ENCODE measurements around the gene NCS1. TPM values are rescaled to one million over a fixed set of nuclear protein-coding genes. Genes with fewer than 3 reads are reported as not detected.

Gene NCS1
- total RNA-seq, 1 experiment from 2014 or later: 18.2 TPM

DNA sequence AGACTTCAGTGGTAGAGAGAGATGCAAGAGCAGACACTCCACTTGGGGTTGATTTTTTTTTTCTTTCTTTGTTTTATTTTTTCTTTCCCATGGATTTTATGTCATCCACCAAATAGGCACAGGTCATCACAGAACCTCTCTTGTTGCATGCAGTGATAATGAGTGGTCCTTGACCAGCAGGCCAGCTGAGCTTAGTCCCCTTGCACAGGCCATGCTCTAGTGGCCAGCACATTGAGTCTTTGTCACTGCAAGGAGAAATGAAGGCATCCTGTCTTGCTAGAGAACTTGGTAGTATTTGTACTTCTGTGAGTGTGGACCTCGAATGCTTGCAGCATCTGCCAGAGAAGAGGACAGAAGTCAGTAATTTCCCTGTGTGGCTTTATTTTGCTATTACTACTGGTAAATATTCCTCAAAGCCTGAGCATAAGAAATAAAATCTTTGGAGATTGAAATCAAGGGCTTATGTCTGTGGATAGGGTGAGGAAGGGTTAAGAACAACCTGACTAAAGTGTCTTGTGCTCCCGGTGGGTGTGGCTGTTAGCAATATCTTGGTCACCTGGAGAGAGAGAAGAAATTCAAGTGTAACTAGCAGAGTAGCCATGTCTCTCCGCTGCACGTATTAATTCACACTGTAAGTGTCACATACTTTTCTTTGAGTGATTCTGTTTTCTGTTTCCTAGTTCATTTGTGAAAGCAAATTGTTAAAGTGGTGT, 45.3 kb upstream of the NCS1 start:
- Histone ChIP-seq H3K4me1 (no peaks in the 10 kb centered on the region), H3K9me3 (no peaks in the 10 kb centered on the region), H3K36me3 (ENCODE audit: control insufficient read depth, insufficient read depth, low read length) (no peaks in the 10 kb centered on the region), H3K27me3 (replicated peaks; ENCODE audit: control insufficient read depth, insufficient read depth, low read length) (no peaks in the 10 kb centered on the region), H3K4me3 (ENCODE audit: low read depth, low read length) (no peak overlapping the region)
- DNase-seq: no peak
- TF ChIP-seq, protein P1, sequence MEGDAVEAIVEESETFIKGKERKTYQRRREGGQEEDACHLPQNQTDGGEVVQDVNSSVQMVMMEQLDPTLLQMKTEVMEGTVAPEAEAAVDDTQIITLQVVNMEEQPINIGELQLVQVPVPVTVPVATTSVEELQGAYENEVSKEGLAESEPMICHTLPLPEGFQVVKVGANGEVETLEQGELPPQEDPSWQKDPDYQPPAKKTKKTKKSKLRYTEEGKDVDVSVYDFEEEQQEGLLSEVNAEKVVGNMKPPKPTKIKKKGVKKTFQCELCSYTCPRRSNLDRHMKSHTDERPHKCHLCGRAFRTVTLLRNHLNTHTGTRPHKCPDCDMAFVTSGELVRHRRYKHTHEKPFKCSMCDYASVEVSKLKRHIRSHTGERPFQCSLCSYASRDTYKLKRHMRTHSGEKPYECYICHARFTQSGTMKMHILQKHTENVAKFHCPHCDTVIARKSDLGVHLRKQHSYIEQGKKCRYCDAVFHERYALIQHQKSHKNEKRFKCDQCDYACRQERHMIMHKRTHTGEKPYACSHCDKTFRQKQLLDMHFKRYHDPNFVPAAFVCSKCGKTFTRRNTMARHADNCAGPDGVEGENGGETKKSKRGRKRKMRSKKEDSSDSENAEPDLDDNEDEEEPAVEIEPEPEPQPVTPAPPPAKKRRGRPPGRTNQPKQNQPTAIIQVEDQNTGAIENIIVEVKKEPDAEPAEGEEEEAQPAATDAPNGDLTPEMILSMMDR (IDR thresholded peaks at IDR 0.05; ENCODE audit: insufficient read depth in 1 of 2, low read depth in 1 of 2, low read length in 1 of 2, severe bottlenecking in 1 of 2, unreplicated experiment in 1 of 2): no peak
- POLR2A ChIA-PET: no interaction called here
- CTCF ChIA-PET: interaction anchor here (0.7 kb wide), 1 partner anchor 367 kb away, joined by 4 read pairs; no protein-coding TSS in a partner anchor
- Mint-ChIP-seq H3K27me3 (ENCODE audit: insufficient read depth, unreplicated experiment) (no peaks in the 10 kb centered on the region), H3K4me3 (ENCODE audit: unreplicated experiment) (no peak overlapping the region), H3K9me3 (ENCODE audit: unreplicated experiment) (no peaks in the 10 kb centered on the region), H3K4me1 (ENCODE audit: low read depth, unreplicated experiment) (no peaks in the 10 kb centered on the region), H3K36me3 (ENCODE audit: insufficient read depth, unreplicated experiment) (peaks cover 57% of the 10 kb centered on the region), H3K27ac (ENCODE audit: unreplicated experiment) (no peak overlapping the region)
- intact Hi-C loops (cut with micrococcal nuclease; ENCODE audit: unreplicated experiment): no loop called here
- BruUV-seq (replicated peaks): no TSS peak

DNA sequence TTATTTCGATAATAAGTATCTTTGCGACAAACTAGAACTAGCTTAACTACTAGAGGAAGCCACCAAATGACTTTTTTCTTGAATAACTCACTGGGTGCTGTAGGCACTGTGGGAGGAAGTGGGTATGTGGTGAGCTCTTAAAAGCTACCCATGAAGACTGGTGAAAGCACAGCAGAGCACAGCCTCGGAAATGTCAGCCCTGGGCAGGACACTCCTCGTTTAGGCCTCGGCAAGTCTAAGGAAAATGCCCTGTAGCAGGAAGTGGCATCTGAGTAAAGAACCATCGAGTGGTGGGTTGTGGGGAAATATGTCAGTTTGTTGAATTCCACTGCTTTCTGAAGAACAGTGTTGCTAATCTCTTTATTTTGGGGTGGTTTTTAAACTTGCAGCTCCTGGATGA, 44.0 kb upstream of the NCS1 start:
- peaks cover 46% of the 10 kb centered on the region for H3K36me3 Mint-ChIP-seq (ENCODE audit: insufficient read depth, unreplicated experiment)
- no TSS peak for BruUV-seq (replicated peaks)
- Histone ChIP-seq H3K4me1 (no peaks in the 10 kb centered on the region), H3K36me3 (ENCODE audit: control insufficient read depth, insufficient read depth, low read length) (no peaks in the 10 kb centered on the region), H3K9me3 (no peaks in the 10 kb centered on the region), H3K4me3 (ENCODE audit: low read depth, low read length) (no peak overlapping the region), H3K27me3 (replicated peaks; ENCODE audit: control insufficient read depth, insufficient read depth, low read length) (no peaks in the 10 kb centered on the region)
- H3K9me3 Mint-ChIP-seq (ENCODE audit: unreplicated experiment): no peaks in the 10 kb centered on the region
- TF ChIP-seq, protein P1 (IDR thresholded peaks at IDR 0.05; ENCODE audit: insufficient read depth in 1 of 2, low read depth in 1 of 2, low read length in 1 of 2, severe bottlenecking in 1 of 2, unreplicated experiment in 1 of 2): no peak
- DNase-seq: no peak
- no peaks in the 10 kb centered on the region for H3K27me3 Mint-ChIP-seq (ENCODE audit: insufficient read depth, unreplicated experiment)
- H3K4me3 Mint-ChIP-seq (ENCODE audit: unreplicated experiment): no peak overlapping the region
- CTCF ChIA-PET: no interaction called here
- no peaks in the 10 kb centered on the region for H3K4me1 Mint-ChIP-seq (ENCODE audit: low read depth, unreplicated experiment)
- POLR2A ChIA-PET: no interaction called here
- H3K27ac Mint-ChIP-seq (ENCODE audit: unreplicated experiment): no peak overlapping the region
- intact Hi-C loops (cut with micrococcal nuclease; ENCODE audit: unreplicated experiment): no loop called here

GRCh38 chr9:130128733-130129431, 43.3 kb upstream of the NCS1 start:
- Mint-ChIP-seq H3K4me3 (ENCODE audit: unreplicated experiment) (no peak overlapping the region), H3K9me3 (ENCODE audit: unreplicated experiment) (no peaks in the 10 kb centered on the region), H3K4me1 (ENCODE audit: low read depth, unreplicated experiment) (no peaks in the 10 kb centered on the region), H3K27ac (ENCODE audit: unreplicated experiment) (no peak overlapping the region), H3K27me3 (ENCODE audit: insufficient read depth, unreplicated experiment) (no peaks in the 10 kb centered on the region), H3K36me3 (ENCODE audit: insufficient read depth, unreplicated experiment) (peaks cover 46% of the 10 kb centered on the region)
- Histone ChIP-seq H3K9me3 (no peaks in the 10 kb centered on the region), H3K36me3 (ENCODE audit: control insufficient read depth, insufficient read depth, low read length) (no peaks in the 10 kb centered on the region), H3K4me1 (no peaks in the 10 kb centered on the region), H3K4me3 (ENCODE audit: low read depth, low read length) (no peak overlapping the region), H3K27me3 (replicated peaks; ENCODE audit: control insufficient read depth, insufficient read depth, low read length) (no peaks in the 10 kb centered on the region)
- CTCF ChIA-PET: no interaction called here
- BruUV-seq (replicated peaks): no TSS peak
- POLR2A ChIA-PET: no interaction called here
- no peak for DNase-seq
- intact Hi-C loops (cut with micrococcal nuclease; ENCODE audit: unreplicated experiment): no loop called here
- TF ChIP-seq, protein P1 (IDR thresholded peaks at IDR 0.05; ENCODE audit: insufficient read depth in 1 of 2, low read depth in 1 of 2, low read length in 1 of 2, severe bottlenecking in 1 of 2, unreplicated experiment in 1 of 2): no peak

Data from Caco-2 (cell line).